Non-pigmented ciliary epithelial cell (primary cell): ENCODE data around the gene HTRA2.
"Not testable (repeated sequence)": the region's sequence is repeated elsewhere in the genome, so short reads cannot be mapped to it uniquely, and the experiment has no call there.

ENCODE experiments used
- DNase-seq: peaks from one replicate; pipeline ENCODE4 v3.0.0-alpha.2; 2010; ENCODE audit warnings: low read depth

The HTRA2 gene

DNA sequence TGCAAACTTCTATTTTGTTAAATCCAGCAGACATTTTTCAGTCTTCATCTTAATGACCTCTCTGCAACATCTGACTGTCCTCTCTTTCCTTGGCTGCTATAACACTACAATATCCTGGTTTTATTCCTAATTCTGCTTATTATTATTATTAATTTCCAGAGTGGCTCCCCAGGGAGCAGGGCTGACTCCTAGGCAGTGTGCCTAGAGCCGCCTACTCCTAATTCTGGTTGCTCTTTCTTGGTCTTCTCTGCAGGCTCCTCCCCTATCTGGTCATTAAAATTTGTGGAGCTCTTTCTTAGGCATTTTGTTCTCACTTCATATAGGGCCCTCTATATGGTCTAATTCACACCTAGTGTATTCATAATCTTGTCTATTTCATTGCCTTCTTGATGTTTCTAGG lies 13.2 kb downstream of the HTRA2 start:
- no peak for DNase-seq

DNA sequence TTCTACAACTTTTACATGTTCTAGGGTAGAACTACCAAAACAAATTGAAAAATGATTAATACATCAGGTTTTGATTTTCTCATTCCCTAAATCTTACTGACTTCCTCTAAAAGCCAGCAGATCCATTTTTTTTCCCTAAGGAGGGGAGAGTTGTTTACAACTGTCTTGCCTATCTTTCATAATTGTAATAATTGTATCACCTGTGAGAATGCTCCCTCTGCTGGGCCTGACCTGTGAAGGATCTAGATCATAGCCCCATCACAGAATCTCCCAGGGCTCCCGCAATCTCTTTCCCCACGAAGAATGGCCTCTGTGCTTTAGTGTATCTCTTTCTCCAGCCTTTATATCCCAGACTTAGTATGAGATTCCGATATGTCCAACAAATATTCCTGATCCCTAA lies 14.9 kb downstream of the HTRA2 start:
- no peak for DNase-seq

DNA sequence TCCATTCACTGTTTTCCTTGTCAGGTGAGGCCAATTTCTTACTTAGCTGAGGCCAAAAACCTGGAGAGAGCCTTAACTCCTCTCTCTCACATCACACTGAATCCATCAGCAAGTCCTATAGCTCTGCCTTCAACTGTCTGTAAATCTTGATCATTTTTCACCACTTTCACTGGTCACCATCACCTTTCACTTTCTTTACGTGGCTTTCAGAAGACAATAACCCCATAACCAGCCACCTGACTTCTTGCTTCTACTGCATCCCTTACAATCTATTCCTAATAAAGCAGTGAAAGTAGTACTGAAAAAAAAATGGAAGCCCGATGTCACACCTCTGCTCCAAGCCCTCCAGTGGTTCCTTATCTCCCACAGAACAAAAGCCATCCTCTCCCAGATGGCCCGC lies 16.3 kb downstream of the HTRA2 start:
- DNase-seq, result no peak

DNA sequence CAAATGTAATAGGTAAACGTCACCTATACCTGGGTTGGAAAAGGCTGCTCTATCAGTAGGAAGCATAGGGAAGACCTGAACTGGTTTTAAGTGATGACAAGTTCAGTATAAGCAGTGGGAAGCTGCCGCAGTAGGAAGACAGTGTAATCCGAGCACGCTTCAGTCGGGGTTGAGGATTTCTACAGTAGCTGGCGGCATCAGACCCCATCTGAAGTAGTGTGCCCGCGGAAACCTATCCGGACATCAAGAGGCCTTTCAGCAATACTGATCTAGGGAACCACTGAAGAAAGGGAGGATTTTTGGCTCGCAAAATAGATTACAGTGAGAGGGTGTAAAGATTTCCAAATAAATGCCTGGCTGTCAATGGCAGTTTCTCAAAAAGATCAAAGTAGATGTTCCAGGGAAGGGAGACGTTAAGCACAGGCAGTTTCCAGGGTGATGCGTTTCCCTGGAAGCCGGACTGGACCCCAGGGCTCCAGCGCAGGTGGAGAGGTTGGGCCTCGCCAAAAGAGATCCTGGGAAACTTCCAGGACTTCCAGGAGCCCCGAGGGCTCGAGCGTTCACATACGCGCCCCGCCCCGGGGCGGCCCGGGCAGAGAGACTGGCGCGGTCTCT lies 18.7 kb downstream of the HTRA2 start:
- DNase-seq, result no peak

DNA sequence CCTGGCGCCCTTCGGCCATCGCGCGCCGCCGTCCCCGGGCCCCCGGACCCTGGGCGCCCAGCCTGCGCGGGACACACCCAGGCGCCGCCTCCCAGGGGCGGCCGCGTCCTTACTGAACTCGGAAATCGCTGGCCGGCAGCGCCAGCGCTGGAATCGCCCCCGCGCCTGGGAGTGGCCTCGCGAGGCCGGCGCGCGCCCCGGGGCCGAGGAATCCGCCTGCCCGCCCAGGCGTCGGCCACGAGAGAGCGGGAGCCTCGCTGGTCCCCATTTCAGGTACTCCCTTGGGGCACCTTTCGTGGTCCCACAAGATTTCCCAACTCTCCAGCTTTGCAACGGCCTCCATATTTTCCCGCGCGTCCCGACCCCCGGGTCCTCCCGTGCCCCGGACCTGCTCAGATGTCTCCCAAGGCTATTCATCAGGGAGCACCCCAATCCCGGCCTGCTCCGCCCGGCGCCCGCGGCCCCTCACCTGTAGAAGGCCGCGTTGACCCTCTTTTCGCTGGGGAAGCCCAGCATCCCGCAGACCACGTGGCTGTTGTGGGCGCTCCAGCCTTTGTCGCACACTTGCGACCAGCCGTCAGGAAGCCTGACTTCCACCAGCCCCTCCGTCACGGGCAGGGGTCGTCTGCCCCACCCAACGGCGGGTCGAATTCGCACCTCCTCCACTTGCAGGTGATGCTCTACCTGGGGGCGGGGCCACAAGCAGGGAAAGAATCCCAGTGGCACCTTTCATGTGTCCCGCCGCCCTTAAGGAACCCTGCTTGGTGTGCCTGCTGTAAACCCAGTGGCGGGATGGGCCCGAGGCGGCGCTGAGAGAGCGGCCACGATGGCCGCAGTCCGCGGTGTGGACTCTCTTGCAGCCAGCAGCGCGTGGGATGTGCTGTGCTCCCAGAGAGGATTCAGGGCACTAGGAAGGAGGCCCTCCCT lies 19.4 kb downstream of the HTRA2 start:
- DNase-seq, result no peak

DNA sequence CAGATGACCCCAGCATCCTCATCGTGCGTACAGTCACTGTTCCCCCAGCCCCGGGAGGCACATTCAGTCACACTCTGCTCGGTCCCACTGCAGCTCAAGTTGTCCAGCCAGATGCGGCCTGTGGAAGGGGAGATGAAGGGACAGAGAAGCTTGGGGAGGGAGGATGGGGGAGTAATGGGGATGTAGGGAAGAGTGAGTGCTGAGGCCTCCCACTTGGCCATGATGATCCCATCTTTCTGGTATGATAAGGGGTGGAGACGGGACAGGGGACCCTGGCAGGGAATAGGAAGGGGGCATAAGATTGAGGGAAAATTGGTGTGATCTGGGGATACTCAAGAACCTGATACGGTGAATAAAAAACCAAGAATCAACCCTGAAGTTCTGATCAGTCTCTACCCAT lies 20.5 kb downstream of the HTRA2 start:
- no peak for DNase-seq

DNA sequence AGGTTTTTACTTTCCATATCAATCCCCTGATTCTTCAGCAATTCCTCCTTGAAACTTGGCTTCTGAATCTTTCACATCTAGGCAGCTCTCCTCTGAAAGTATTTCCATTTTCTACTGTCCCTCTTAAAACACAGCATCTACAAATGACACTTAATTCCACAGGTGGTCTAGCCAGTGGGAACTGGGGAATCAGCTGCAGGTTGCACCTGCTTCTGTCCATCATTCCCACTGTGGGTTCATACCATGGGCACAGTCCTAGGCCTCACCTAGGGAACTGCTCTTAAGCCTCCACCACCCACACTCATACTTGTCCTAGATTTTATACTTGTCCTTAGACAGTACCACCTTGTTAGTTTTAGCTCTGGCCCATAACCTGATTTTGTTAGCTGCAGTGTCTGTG lies 21.8 kb downstream of the HTRA2 start:
- DNase-seq, result no peak

DNA sequence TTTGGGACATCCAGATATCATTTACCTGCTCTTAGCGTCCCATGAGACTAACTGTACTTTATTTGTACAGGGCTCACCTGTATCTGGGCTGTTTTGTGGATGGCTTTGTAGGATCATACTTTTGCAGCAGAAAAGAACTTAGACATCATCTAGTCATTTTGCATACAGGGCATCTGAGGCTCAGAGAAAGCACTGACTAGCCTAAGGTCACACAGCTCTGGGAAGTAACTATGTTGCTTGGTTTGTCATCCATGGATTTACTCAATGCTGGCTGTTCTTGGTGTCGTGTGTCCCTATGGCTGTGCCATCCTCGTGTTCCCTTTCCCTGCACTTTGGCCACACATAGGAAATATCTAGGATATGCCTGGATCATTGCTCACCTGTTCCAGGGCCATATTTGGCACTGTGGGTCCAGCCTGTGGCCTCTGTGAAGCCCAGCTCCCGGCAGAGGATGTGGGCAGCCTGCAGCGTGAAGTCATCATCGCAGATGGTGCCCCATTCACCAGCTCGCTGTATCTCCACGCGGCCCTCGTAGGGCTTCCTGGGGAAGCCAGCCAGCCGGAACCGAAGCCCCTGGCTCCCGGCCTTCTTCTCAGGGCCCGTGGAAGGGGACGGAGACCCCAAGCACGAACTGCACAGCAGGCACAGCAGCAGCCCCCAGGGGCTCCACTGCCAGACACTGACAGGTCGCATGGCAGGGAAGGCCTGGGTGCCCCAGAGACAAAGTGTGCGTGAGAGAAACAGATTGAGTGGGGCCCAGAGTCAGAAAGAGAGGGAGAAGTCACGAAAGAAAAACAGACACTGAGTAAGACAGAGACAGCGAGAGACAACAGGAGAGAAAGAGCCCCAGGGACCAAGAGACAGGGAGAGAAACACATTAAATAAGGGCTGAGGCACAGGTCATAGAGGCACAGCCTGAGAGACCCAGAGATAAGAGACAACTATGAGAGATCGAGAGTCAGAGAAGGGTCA lies 22.5 kb downstream of the HTRA2 start:
- DNase-seq, result no peak

DNA sequence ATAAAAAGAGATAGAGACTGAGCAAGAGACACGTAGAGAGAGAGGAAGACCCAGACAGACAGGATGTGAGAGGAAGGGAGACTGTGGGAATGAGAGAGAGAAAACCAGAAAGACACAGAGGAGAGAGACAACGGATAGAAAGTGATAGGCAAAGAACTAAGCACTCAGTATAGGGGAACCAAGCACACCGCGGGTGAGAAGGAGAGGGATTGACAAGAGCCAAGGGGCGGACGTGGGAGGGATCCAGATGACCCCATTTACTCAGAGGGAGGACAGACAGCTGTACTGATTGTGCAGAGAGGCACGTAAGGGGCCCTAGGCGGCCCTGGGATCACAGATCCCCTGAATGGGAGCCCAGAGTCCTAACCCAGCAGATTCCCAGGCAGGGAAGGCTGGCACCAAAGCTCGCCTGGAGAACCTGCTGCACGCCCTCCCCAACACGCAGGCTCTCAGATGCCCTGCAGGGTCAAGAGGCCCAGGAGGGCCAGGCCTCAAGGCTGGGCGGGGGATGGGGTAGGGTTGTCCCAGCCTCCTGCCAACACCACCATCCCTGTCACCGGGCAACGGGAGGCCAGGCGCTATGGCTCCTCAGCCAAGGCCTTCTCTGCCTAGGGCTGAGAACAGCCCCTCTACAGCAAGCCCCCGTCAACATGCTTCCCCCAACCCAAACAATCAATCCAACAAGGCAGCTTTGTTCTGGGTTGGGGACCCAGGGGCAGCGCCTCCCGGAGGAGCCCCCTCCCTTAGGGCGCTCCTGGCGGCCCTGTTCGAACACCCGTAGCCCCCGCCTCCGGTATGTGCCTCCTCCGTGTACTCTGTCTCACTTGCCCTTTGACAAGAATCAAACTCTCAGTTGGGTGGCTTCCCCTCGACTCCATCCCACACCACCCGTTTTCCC lies 23.4 kb downstream of the HTRA2 start:
- no peak for DNase-seq

DNA sequence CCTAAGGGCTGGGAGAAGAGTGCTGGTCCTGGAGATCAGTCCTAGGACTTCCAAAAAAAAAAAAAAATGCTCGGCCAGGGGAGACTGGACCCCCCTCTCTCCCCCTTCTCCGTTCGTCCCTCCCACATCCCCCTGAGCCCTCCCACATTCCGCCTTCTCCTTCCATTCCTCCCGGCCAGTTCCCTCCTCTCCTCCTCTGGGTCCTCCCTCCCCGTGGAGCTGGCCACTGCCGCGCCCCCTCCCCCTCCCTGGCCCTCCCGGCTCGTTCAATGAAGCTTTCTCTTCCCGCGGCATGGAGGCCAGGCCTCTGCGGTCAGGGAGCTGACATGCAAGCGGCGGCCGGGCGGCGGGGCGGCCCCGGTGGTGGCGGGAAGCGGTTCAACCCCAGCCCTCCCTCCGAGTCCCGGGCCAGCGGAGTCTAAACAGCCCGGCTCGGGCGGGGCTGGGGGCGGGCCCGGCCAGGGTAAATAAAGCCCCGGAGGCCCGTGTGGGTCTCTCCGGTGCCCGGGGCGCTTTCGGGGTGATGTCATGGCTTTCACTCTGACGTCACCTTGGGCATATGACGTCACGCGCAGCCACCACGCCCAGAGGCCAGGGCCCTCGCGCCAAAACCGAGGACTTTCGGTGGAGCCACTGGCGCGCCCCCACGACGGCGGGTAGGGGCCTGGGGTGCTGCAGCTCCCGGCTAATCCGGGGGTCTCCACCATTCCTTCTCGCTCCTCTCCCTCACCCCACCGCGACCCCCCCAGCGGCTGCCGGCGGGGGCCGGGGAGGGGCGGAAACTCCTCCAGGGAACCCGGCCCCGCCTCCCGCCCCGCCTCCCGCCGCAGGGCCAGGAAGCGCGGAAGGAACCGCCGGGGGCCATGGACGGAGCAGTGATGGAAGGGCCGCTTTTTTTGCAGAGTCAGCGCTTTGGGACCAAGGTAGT lies 24.4 kb downstream of the HTRA2 start, which contains the start of the genes DOK1 and LOXL3:
Gene DOK1, plus strand, starts transcription at position 829 of the 928 bp plus-strand sequence. Its CDS starts 35 bp downstream, at position 864.
Gene LOXL3, minus strand, starts transcription at position 51 of the 928 bp plus-strand sequence. CDS start 1,308 bp downstream, outside the sequence.
- no peak for DNase-seq

DNA sequence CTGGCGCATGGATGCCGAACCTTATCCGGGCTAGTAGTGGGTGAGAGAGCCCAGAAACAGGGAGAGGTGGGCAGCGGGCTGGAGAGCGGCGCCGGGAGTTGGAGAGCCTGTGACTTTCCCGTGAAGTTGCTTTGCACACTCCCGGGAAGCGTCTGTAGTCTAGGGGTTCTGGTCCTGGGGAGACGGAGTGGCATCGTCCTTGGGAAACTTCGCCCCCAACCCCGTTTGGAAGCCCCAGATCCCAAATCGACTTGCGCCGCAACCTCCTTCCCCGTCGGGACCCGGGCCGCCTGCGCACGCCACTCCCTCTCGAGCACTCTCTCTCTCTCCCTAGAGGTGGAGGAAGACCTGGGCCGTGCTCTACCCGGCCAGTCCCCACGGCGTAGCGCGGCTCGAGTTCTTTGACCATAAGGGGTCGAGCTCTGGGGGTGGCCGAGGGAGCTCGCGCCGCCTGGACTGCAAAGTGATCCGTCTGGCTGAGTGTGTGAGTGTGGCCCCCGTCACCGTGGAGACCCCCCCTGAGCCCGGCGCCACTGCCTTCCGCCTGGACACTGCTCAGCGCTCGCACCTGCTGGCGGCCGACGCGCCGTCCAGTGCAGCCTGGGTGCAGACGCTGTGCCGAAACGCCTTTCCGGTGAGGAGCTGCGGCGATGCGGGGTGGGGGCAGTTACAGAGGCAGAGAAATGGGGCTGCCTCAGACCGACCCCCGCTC lies 25.2 kb downstream of the HTRA2 start:
- no peak for DNase-seq

DNA sequence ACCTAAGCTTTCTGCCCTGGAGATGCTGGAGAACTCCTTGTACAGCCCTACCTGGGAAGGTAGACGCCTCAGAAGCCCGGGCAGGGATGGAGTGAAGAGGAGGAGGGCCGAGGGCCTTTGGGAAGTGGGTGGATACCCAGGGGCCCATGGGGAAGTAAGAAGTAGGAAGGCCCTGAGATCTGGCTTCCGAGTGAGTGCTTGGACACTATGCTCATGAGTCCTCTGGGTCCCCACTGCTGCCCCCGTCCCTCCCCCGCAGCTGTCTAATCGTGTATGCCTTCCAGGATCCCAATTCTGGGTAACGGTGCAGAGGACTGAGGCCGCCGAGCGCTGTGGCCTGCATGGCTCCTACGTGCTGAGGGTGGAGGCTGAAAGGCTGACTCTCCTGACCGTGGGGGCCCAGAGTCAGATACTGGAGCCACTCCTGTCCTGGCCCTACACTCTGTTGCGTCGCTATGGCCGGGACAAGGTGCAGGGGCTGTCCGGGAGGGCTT lies 25.9 kb downstream of the HTRA2 start:
- no peak for DNase-seq

DNA sequence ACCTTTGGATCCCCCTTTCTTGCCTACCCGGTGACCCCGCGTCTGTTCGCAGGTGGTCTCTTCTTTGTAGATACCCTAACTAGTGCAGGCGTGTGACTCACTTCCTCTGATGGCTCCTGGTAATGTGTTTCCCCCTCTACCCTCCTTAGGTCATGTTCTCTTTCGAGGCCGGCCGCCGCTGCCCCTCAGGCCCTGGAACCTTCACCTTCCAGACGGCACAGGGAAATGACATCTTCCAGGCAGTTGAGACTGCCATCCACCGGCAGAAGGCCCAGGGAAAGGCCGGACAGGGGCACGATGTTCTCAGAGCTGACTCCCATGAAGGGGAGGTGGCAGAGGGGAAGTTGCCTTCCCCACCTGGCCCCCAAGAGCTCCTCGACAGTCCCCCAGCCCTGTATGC lies 26.4 kb downstream of the HTRA2 start:
- no peak for DNase-seq

DNA sequence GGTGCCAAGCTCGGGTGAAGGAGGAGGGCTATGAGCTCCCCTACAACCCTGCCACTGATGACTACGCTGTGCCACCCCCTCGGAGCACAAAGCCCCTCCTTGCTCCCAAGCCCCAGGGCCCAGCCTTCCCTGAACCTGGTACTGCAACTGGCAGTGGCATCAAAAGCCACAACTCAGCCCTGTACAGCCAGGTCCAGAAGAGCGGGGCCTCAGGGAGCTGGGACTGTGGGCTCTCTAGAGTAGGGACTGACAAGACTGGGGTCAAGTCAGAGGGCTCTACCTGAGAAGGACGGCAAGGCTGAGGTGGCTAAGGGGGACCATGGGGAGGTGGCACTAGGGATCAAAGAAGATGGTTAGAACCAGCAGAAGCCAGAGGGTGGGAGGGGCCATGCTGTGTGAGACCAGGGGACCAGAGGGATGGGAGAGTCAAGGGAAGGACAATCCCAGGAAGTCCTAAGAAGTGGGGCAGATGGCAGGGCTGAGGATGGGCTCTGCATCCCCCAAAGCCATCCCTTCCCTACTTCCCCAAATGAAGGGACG lies 27.2 kb downstream of the HTRA2 start:
- no peak for DNase-seq

DNA sequence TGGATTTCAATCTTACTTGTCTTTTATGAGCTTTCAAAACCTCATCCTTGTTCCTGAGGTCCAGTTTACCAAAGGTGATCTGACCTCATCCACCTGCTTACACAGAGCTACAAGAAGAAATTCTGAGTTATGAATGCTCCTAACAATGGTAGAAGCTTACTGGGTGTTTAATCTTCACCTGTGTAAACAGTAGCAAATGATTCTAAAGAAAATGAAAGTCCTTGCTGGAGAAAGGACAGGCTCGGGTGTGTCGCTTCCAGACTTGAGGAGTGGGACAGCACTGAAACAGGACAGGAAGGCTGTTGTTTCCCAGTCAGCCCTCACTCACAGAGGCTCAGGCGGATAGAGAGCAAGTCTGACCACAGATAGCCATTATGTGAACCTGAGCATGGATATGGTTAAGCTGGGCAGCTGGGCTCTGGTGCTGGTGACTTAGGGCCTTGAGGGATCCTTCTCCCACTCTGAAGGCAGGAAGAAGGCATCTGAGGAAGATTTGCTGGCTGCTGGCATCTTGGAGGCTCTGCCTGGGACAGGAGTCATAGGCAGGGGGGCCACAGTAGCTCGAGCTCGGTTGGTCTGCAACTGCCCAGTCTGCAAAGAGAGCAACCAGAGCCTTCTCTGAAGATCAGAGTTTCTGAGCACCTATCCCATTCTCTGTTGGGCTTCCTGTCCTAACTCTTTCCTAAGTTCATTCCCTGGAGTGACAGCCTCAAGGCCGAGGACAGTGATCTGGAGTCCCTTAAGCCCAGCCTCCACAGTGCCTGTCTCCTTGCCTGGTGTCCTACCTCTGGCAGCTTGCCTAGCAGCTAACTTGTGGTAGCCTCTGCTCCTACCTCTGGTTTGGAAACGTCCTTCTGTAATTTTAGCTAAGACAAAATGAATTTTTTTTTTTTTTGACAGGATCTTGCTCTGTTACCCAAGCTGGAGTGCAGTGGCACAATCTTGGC lies 28.8 kb downstream of the HTRA2 start:
- no peak for DNase-seq

DNA sequence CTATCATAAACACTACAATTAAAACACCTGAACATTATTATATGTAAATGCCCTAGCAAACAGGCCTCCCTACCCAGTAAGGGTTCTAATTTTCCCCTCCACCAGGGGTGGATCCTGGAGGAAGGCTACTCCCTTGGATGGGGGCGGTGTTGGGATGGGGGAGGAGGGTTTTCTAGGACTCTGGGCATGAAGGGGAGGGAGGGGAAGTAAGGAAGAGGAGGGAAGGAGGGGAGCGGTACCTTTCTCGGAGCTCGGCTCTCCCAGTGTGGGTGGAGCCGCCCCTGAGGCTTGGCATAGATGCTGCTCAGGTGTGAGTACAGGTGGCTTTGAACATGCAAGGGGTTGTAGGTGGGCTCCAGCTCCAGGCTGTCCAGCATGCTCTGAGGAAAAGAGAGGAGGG lies 30.2 kb downstream of the HTRA2 start:
- DNase-seq, result no peak

DNA sequence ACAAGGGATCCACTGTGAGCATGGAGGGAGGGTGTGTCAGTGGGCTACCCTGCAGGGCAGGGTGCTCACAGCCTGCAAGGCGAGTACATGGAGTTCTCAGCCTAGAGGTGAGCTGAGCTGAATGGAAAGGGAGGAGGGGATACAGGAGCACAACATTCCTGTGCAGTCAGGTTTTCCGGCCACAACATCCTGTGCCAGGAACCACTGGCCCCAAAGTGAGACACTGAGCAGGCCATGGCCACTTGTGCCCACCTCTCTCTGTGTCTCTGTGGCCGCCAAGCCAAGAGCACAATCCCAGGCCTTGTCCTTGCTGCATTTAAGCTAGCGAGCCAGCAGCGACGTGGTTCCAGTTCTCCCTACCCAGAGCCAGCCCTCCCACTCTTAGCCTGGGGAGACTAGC lies 30.9 kb downstream of the HTRA2 start:
- DNase-seq, result no peak

DNA sequence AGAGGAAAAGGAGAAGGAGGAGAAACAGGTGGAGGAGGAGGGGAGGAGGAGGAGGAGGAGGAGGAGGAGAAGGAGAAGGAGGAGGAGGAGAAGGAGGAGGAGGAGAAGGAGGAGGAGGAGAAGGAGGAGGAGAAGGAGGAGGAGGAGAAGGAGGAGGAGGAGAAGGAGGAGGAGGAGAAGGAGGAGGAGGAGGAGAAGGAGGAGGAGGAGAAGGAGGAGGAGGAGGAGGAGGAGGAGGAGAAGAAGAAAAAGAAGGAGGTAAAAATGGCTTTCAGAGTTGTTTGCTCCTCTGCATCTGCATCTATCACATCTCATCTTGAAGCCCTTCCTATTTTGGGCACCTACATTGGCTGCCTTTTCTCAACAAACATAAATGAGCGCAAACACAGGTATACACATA lies 31.3 kb downstream of the HTRA2 start:
- DNase-seq, result not testable (repeated sequence)
